DMS153 treated with DMSO at 0.1 percent for 48 hours (cell line): ENCODE results near the gene SC5D.

Experiments
- DNase-seq: peaks from one replicate; lab custom pipeline; 2025; ENCODE audit not compliant: unreplicated experiment; lab: John Stamatoyannopoulos, UW

The SC5D gene

GRCh38 chr11:121291896-121292494, 576 bp upstream of the SC5D start:
- peak; percentile 32 for DNase-seq

GRCh38 chr11:121293288-121293594, 670 bp downstream of the SC5D start:
- DNase-seq: no peak

DNA sequence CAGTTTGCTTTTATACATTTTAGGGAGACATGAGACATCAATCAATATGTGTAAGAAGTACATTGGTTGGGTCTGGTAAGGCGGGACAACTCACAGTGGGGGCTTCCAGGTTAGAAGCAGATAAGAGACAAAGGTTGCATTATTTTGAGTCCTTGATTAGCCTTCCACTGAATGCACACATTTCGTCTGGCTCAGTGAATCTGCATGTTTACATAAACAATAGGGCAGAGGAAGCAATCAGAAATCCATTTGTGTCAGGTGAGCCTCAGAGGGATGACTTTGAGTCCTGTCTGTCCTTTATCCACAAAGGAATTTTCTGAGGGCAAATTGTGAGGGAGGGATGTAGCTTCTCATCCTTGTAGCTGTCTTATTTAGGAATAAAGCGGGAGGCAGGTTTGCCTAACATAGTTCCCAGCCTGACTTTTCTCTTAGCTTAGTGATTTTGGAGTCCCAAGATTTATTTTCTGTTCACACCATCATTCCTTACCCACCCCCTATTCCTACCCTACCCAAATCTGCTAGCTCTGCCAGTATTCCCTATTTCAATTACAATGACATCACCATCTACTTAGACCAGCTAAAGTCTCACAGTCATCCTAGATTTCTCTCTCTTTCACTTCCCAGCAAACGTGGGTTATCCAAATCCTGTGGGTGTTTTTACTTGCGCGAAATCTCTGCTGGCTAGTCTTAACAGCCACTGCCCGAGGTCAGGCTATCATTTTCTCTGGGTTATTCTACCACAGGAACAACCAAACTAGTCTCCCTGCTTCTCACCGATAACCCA, 2.9 kb downstream of the SC5D start:
- DNase-seq: no peak

DNA sequence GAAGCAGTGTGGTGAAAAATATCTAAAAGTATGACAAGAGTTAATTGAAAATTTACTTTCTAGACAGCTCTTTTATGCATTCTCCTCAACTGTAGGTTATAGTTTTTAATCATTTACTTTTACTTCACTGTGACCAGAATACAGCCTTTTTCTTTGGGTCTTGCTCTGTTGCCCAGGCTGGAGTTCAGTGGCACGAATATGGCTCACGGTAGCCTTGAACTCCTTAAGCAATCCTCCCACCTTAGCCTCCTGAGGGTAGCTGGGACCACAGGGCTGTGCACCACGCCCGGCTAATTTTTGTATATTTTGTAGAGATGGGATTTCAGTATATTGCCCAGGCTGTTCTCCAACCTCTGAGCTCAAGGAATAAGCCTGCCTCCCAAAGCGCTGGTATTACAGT, 5.3 kb downstream of the SC5D start:
- no peak for DNase-seq

DNA sequence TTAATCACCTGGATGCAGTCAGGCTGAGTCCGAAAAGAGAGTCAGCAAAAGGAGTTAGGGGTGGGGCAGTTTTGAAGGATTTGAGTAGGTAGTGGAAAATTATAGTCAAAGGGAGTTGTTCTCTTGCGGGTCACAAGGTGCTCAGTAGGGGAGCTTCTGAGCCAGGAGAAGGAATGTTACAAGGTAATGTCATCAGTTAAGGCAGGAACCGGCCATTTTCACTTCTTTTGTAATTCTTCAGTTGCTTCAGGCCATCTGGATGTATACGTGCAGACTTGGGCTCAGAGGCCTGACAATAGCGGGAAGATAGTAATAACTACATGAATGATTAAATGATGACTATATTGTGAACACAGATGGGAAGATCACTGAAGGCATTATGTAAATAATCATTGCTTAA, 6.2 kb downstream of the SC5D start:
- DNase-seq: no peak

- DNase-seq: no peak
These were observed 6.8 kb downstream of the SC5D start for GRCh38 chr11:121299417-121299816.

- no peak for DNase-seq
These were observed 7.9 kb downstream of the SC5D start for GRCh38 chr11:121300313-121300971.

DNA sequence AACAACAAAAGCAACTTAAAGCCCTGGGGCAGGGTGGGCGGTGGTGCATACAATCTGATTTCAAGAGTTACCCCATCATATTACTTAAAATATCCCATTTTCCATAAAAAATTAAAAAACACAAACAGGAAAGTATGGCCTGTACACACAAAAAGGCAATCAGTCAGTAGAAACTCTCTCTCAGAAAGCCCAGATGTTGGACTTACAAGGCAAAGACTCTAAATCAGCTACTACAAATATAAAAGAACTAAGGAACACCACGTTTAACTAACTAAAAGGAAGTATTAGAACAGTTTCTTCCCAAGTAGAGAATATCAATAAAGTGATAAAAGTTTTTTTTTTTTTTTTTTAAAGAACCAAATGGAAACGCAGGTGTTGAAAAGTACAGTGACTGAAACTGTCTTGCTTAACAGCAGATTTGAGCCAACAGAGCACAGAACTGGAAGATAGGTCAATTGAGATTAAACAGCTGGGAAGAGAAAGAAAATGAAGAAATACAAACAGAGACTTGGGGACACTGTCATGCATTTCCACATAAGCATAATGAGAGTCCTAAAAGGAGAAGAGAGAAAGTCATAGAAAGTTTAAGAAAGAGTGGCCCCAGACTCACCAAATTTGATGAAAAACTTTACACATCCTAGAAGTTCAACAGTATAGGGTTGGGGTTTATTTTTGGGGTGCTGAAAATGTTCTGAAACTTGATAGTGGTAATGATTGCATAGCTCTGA, 8.6 kb downstream of the SC5D start:
- no peak for DNase-seq

- DNase-seq: no peak
These were observed 12.2 kb downstream of the SC5D start for GRCh38 chr11:121304759-121305158.

DNA sequence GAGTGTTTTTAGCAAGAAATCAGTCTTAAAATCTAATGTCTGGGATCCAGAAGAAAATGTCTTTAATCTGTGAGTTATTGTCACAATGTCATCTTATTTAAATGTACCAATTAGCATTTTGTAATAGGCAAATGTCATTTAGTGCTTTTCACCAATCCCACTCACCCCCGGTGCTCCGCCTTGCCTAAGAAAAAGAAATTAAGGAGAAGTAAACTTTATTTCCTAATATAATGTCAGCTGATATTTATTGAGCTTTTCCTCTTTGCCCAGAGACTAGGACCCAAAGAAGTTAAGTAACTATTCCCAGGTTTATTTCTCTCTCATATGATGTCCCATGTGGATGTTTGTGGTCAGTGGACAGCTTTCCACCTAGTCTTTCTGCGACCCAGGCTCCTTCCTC, 16.2 kb downstream of the SC5D start:
- no peak for DNase-seq

GRCh38 chr11:121309688-121310087, 17.1 kb downstream of the SC5D start:
- DNase-seq: no peak

DNA sequence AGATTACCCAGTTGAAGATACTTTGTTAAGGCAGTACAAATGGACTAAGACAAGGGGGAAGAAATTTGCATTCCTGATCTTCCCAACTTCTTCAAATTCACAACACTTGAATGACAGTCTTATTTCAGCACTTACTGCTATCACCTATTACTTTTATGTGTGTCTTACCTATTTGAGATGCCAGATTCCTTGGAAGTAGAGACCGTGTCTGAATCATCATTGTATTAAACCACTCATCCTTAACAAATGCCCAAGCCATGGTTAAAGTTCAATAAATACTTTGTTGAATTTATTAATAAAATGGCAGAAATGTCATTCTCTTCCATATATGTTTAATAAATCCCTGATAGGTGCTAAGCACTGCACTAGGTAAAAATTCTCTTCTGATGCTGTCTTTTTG, 18.3 kb downstream of the SC5D start:
- DNase-seq: no peak

- no peak for DNase-seq
These were observed 18.8 kb downstream of the SC5D start for GRCh38 chr11:121311373-121311772.

DNA sequence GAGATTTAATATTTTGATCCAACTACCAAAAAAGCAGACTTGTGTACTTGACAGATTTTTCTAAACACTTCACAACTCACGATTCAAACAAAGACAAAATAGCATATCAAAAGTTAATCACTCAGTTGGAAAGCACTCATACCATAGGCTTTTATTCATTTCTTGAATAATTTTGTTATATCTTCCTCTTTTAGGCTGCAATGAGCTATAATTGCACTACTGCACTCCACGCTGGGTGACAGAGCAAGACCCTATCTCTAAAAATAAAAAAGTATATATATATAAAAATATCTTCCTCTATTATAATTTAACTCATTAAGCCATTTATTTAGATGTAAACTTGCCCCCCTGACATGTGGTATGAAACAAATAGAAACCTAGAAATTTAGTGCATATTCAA, 19.9 kb downstream of the SC5D start:
- no peak for DNase-seq

DNA sequence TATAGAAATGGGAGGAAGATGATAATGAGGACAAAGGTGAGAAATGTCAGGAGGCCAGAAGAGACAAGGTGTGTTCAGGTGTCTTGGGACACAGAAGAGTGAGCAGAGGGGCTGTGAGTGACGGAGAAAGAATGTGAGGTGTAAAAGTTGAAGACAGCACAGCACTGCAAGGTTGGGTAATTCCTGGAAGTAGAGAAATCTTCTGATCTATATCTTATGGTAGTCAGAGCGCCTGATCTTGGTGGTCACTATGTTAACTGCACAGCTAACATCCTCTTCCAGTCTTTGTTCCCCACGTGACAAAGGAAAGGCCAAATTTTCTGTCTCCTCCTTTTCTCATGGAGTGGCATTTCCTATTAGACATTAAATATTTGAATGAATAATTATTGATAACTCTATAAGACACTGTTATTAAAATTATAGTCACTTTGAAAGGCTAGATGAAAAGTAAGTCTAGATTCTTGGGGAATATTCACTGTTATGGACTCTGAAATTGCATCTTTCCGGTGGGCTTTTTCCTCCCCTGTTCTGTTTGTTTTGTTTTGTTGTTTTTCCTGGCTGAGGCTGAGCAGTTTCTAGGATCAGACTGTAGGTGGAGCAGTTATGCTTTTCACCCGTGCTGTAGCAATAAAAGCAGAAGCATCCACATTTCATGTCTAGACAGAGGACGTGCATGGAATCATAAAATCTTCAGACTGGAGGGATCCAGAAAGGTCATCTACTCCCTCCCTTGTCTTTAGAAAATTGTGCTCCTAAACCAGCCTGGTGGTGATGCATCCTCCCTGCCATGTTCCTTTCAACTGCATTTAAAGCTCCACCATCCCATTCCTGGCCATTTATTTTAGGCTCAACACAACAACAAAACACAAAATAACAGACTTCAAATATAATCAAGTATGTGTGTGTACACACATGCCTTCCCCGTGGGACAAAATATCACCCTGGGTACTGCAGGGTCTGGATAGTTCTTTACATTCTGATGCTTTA, 26.6 kb downstream of the SC5D start:
- DNase-seq: peak; percentile 63

- peak; percentile 8 for DNase-seq
These were observed 29.2 kb downstream of the SC5D start for GRCh38 chr11:121321614-121322243.

GRCh38 chr11:121323046-121323607, 30.6 kb downstream of the SC5D start:
- DNase-seq: no peak

GRCh38 chr11:121326230-121326629, 33.7 kb downstream of the SC5D start:
- no peak for DNase-seq

DNA sequence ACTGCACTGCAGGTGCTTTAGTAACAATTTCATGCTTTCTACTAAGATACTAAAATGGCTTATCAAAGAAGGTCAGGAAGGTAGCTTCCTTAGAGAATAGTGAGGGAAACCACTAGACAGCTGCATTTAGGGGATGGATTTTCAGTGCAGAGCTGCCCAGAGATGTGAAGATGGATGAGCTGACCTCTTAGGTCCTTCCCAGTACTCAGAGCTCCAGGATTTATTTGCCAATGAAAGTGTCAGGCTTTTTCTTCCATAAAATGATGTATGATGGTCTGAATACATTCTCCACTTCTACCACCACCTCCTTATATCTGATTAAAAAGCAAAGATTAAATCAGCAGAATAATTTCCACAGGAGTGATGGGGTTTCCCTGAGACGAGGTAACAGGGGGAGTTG, 35.0 kb downstream of the SC5D start:
- no peak for DNase-seq
